Measurements from ENCODE around the gene KMT2C. TPM values are rescaled to one million over a fixed set of nuclear protein-coding genes. Genes with fewer than 3 reads are reported as not detected.

Gene KMT2C
- total and polyA plus RNA-seq, 2 experiments from 2014 or later: 7.2 to 14.2 TPM

DNA sequence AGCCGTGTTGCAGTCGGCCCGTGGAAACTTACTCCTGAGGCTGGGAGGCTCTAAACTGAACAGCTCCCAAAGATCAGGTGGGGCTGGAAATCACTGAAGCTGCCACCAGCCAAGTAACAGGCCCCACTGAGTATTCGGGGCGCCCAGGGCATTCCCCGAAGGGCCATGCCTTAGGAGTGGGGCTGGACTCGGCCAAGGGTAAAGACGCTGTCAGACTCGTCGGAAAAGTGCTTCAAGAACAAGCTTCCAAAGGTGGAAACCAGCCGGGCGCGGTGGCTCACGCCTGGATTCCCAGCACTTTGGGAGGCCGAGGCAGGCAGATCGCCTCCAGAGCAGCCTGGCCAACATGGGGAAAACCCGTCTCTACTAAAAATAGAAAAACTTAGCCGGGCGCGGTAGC, 307.6 kb downstream of the KMT2C start:
- no peaks in the 10 kb centered on the region for H3K4me1 ChIP-seq (ENCODE audit: insufficient read depth)
- H2AFZ ChIP-seq: no peak overlapping the region
- DNase-seq: no peak
- H3K9me3 ChIP-seq (ENCODE audit: low read depth): no peaks in the 10 kb centered on the region
- no peak for TF ChIP-seq EZH2phosphoT487 (IDR thresholded peaks at IDR 0.05; ENCODE audit: insufficient read depth, low read depth)
- TF ChIP-seq EZH2 (IDR thresholded peaks at IDR 0.05; ENCODE audit: insufficient read depth, poor library complexity, severe bottlenecking): no peak
- H3K4me2 ChIP-seq (ENCODE audit: unreplicated experiment): no peak overlapping the region
- H3K79me2 ChIP-seq (ENCODE audit: insufficient read depth): 0 out of 2 replicates have a peak, but pooled peaks cover 7% of the 10 kb centered on the region
- no peak overlapping the region for H3K9ac ChIP-seq
- peaks cover 4% of the 10 kb centered on the region for H3F3A ChIP-seq (ENCODE audit: insufficient read depth)
- H3K4me3 ChIP-seq: no peak overlapping the region
- WGBS, 2 experiments (ENCODE audit: low coverage in 1 of 2, low lambda C conversion rate in 2 of 2, missing lambda C conversion rate in 2 of 2): 97 to 98% methylated on average over 20 of the region's 20 CpGs
- H4K20me1 ChIP-seq (ENCODE audit: insufficient read depth): no peaks in the 10 kb centered on the region
- no peak overlapping the region for H3K27ac ChIP-seq
- in situ Hi-C loops (cut with MboI): no loop called here
- peaks cover 24% of the 10 kb centered on the region for H3K36me3 ChIP-seq (ENCODE audit: low read depth)
- H3K9me2 ChIP-seq (ENCODE audit: insufficient read depth): no peaks in the 10 kb centered on the region
- H3K27me3 ChIP-seq (replicated peaks; ENCODE audit: insufficient read depth): no peaks in the 10 kb centered on the region

DNA sequence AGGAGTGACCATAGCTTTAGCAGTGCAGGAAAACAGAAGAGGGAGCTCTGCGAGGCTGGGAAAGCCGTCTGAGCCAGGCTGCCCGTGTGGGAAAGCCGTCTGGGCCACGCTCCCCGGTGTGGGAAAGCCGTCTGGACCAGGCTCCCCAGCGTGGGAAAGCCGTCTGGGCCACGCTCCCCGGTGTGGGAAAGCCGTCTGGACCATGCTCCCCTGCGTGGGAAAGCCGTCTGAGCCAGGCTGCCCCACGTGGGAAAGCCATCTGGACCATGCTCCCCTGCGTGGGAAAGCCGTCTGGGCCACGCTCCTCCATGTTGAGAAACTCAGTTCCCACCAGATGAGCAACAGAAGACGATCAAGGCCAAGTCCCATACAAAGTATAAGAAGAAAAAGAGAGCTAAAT, 308.6 kb downstream of the KMT2C start:
- 0 out of 2 replicates have a peak, but pooled peaks cover 7% of the 10 kb centered on the region for H3K79me2 ChIP-seq (ENCODE audit: insufficient read depth)
- no peak overlapping the region for H3K27ac ChIP-seq
- no peaks in the 10 kb centered on the region for H3K9me2 ChIP-seq (ENCODE audit: insufficient read depth)
- no peak overlapping the region for H3K4me3 ChIP-seq
- H4K20me1 ChIP-seq (ENCODE audit: insufficient read depth): no peaks in the 10 kb centered on the region
- in situ Hi-C loops (cut with MboI): no loop called here
- no peak for DNase-seq
- no peaks in the 10 kb centered on the region for H3K27me3 ChIP-seq (replicated peaks; ENCODE audit: insufficient read depth)
- H2AFZ ChIP-seq: no peak overlapping the region
- no peaks in the 10 kb centered on the region; the same call in 1 of the 2 replicates for H3F3A ChIP-seq (ENCODE audit: insufficient read depth)
- no peaks in the 10 kb centered on the region for H3K4me1 ChIP-seq (ENCODE audit: insufficient read depth)
- WGBS, 2 experiments (ENCODE audit: low coverage in 1 of 2, low lambda C conversion rate in 2 of 2, missing lambda C conversion rate in 2 of 2): 92 to 96% methylated on average over 19 of the region's 19 CpGs
- no peak for TF ChIP-seq EZH2phosphoT487 (IDR thresholded peaks at IDR 0.05; ENCODE audit: insufficient read depth, low read depth)
- TF ChIP-seq EZH2 (IDR thresholded peaks at IDR 0.05; ENCODE audit: insufficient read depth, poor library complexity, severe bottlenecking): no peak
- peaks cover 30% of the 10 kb centered on the region for H3K36me3 ChIP-seq (ENCODE audit: low read depth)
- H3K4me2 ChIP-seq (ENCODE audit: unreplicated experiment): no peak overlapping the region
- no peak overlapping the region for H3K9ac ChIP-seq
- no peaks in the 10 kb centered on the region for H3K9me3 ChIP-seq (ENCODE audit: low read depth)

DNA sequence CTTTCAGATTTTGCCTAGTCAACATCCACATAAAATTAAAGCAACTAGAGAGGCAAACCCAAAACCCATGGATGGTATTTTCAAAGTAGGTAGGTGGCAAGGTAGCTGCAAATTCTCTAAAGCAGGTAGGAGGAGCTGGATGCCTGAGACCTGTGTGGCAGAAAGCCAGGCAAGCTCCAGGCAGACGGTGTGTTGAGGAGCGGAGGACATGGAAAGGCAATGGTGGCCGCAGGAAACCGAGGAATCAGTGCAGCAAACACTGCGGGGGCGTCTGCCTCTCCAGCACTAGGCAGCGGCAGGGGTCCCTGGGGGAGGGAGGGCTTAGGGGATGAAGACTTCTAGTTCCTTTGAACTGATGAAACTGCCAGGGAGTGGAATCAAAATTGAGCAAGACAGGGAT, 309.1 kb downstream of the KMT2C start:
- H3K9me3 ChIP-seq (ENCODE audit: low read depth): no peaks in the 10 kb centered on the region
- H4K20me1 ChIP-seq (ENCODE audit: insufficient read depth): no peaks in the 10 kb centered on the region
- no peak overlapping the region for H3K4me2 ChIP-seq (ENCODE audit: unreplicated experiment)
- DNase-seq: no peak
- no peak overlapping the region for H3K4me3 ChIP-seq
- TF ChIP-seq EZH2phosphoT487 (IDR thresholded peaks at IDR 0.05; ENCODE audit: insufficient read depth, low read depth) (no peak), EZH2 (IDR thresholded peaks at IDR 0.05; ENCODE audit: insufficient read depth, poor library complexity, severe bottlenecking) (no peak)
- H3K36me3 ChIP-seq (ENCODE audit: low read depth): peaks cover 34% of the 10 kb centered on the region
- H3K27me3 ChIP-seq (replicated peaks; ENCODE audit: insufficient read depth): no peaks in the 10 kb centered on the region
- no peak overlapping the region for H2AFZ ChIP-seq
- H3K4me1 ChIP-seq (ENCODE audit: insufficient read depth): no peaks in the 10 kb centered on the region
- WGBS, 2 experiments (ENCODE audit: low coverage in 1 of 2, low lambda C conversion rate in 2 of 2, missing lambda C conversion rate in 2 of 2): 93 to 97% methylated on average over 7 of the region's 7 CpGs
- H3K9me2 ChIP-seq (ENCODE audit: insufficient read depth): no peaks in the 10 kb centered on the region
- no peaks in the 10 kb centered on the region; the same call in 1 of the 2 replicates for H3F3A ChIP-seq (ENCODE audit: insufficient read depth)
- no peak overlapping the region for H3K27ac ChIP-seq
- H3K79me2 ChIP-seq (ENCODE audit: insufficient read depth): 0 out of 2 replicates have a peak, but pooled peaks cover 7% of the 10 kb centered on the region
- H3K9ac ChIP-seq: no peak overlapping the region
- in situ Hi-C loops (cut with MboI): no loop called here

DNA sequence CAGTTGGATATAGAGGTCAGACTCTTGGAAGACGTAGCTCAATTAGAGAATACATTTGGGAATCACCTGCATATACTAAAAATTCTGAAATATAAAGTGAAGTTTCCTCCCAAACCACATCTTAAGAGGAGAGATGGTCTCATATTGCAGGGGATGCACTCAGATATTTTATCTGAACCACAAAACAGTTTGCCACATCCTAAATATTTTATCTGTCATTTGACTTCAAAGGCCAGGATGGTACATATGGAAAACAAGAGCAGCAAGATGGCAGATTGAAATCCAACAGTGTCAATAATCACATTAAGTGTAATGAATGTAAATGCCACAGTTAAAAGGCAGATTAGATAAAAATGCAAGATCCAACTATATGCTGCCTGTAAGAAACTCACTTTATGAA, 313.3 kb downstream of the KMT2C start:
- DNase-seq: no peak
- Histone ChIP-seq H3K9ac (no peak overlapping the region), H2AFZ (no peak overlapping the region), H3F3A (ENCODE audit: insufficient read depth) (no peaks in the 10 kb centered on the region), H3K4me3 (no peak overlapping the region), H3K4me2 (ENCODE audit: unreplicated experiment) (no peak overlapping the region), H3K9me3 (ENCODE audit: low read depth) (no peaks in the 10 kb centered on the region), H3K27me3 (replicated peaks; ENCODE audit: insufficient read depth) (no peaks in the 10 kb centered on the region), H3K9me2 (ENCODE audit: insufficient read depth) (no peaks in the 10 kb centered on the region), H3K79me2 (ENCODE audit: insufficient read depth) (0 out of 2 replicates have a peak, but pooled peaks cover 7% of the 10 kb centered on the region), H3K4me1 (ENCODE audit: insufficient read depth) (no peaks in the 10 kb centered on the region), H4K20me1 (ENCODE audit: insufficient read depth) (no peaks in the 10 kb centered on the region), H3K36me3 (ENCODE audit: low read depth) (peaks cover 63% of the 10 kb centered on the region), H3K27ac (no peak overlapping the region)
- in situ Hi-C loops (cut with MboI): no loop called here
- WGBS, 2 experiments (ENCODE audit: low coverage in 1 of 2, low lambda C conversion rate in 2 of 2, missing lambda C conversion rate in 2 of 2): 97 to 100% methylated on average over 1 of the region's 1 CpG
- TF ChIP-seq EZH2phosphoT487 (IDR thresholded peaks at IDR 0.05; ENCODE audit: insufficient read depth, low read depth): no peak
- TF ChIP-seq EZH2 (IDR thresholded peaks at IDR 0.05; ENCODE audit: insufficient read depth, poor library complexity, severe bottlenecking): no peak

DNA sequence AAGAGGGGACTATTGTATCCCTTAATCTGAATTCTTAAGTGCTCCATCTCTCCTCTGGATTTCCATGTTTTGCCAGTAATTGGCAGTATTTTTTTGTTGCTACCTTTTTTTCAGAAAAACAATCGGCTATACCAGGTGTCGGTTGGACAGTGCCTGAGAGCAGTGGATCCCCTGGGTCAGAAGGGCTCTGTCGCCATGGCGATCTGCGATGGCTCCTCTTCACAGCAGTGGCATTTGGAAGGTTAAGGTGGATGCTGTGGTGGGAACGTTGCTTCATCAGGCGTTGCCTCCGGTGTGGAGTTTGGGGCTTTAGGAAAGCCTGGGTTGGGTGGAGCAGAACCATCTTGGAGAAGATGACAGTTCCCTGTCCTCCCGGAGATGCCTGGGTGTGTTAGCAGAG, 314.4 kb downstream of the KMT2C start:
- Histone ChIP-seq H3K9me2 (ENCODE audit: insufficient read depth) (no peaks in the 10 kb centered on the region), H3K27ac (no peak overlapping the region), H3K27me3 (replicated peaks; ENCODE audit: insufficient read depth) (no peaks in the 10 kb centered on the region), H3K4me3 (no peak overlapping the region), H3K4me1 (ENCODE audit: insufficient read depth) (no peaks in the 10 kb centered on the region), H3K9me3 (ENCODE audit: low read depth) (no peaks in the 10 kb centered on the region), H3K36me3 (ENCODE audit: low read depth) (peaks cover 71% of the 10 kb centered on the region), H4K20me1 (ENCODE audit: insufficient read depth) (no peaks in the 10 kb centered on the region), H3K4me2 (ENCODE audit: unreplicated experiment) (no peak overlapping the region), H3F3A (ENCODE audit: insufficient read depth) (no peaks in the 10 kb centered on the region), H3K9ac (no peak overlapping the region), H3K79me2 (ENCODE audit: insufficient read depth) (0 out of 2 replicates have a peak, but pooled peaks cover 3% of the 10 kb centered on the region), H2AFZ (no peak overlapping the region)
- in situ Hi-C loops (cut with MboI): no loop called here
- DNase-seq: no peak
- TF ChIP-seq EZH2phosphoT487 (IDR thresholded peaks at IDR 0.05; ENCODE audit: insufficient read depth, low read depth) (no peak), EZH2 (IDR thresholded peaks at IDR 0.05; ENCODE audit: insufficient read depth, poor library complexity, severe bottlenecking) (no peak)
- 85 to 88% methylated on average over 9 of the region's 9 CpGs for WGBS, 2 experiments (ENCODE audit: low coverage in 1 of 2, low lambda C conversion rate in 2 of 2, missing lambda C conversion rate in 2 of 2)
